Raji (cell line): Measurements from ENCODE around the gene CTDSPL.

ENCODE experiments used
- POLR2A ChIP-seq: IDR thresholded peaks from 2 replicates; pipeline ENCODE4 v1.6.1; 2011; ENCODE audit warnings: low read depth, low read length, control low read depth; ENCODE audit not compliant: insufficient read depth

Gene CTDSPL

GRCh38 chr3:38022896-38023709, 161.4 kb downstream of the CTDSPL start:
- TF ChIP-seq POLR2A, result no peak

- no peak for TF ChIP-seq POLR2A
These were observed 165.2 kb downstream of the CTDSPL start for GRCh38 chr3:38026856-38027255.

GRCh38 chr3:38027466-38028465, 166.1 kb downstream of the CTDSPL start:
- TF ChIP-seq POLR2A, result no peak

- no peak for TF ChIP-seq POLR2A
These were observed 167.1 kb downstream of the CTDSPL start for GRCh38 chr3:38028621-38029361.

DNA sequence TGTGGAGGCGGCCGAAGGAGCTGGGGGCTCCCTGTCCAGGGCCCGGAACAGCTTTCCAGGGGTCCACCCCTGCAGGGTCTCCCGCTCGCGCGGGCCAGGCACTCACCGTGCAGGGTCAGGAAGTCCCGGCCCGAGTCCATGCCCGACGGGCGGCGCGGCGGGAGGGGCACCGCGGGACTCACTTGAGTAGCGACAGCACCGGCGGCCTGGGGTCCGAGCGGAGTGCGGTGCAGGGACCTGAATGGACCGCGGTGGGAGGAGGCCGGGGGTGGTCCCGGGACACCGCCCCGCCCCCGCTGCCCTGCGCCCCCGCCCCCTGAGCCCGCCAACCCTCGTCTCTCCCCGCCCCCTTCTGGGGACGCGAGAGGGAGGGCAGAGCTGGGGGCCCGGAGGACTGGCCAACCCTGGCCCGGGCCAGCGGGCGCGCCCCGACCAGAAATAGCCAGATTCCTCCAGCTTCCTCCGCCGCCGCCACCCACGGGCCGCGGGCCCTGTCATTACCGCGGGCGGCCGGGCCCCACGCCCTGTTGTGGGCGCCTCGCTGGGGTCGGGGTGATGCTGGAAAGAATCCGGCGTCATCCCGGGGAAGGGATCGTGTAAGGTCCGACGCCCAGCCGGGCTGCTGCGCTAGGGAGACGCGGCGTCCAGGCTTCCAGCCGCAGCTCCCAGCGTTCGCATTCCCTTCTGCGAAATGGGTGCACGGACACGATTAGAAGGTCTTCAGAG, 167.9 kb downstream of the CTDSPL start, which contains the start of gene PLCD1:
PLCD1 (minus strand) TSS at position 243 of the 726 bp plus-strand sequence; CDS start at position 140, 103 bp downstream.
- no peak for TF ChIP-seq POLR2A

DNA sequence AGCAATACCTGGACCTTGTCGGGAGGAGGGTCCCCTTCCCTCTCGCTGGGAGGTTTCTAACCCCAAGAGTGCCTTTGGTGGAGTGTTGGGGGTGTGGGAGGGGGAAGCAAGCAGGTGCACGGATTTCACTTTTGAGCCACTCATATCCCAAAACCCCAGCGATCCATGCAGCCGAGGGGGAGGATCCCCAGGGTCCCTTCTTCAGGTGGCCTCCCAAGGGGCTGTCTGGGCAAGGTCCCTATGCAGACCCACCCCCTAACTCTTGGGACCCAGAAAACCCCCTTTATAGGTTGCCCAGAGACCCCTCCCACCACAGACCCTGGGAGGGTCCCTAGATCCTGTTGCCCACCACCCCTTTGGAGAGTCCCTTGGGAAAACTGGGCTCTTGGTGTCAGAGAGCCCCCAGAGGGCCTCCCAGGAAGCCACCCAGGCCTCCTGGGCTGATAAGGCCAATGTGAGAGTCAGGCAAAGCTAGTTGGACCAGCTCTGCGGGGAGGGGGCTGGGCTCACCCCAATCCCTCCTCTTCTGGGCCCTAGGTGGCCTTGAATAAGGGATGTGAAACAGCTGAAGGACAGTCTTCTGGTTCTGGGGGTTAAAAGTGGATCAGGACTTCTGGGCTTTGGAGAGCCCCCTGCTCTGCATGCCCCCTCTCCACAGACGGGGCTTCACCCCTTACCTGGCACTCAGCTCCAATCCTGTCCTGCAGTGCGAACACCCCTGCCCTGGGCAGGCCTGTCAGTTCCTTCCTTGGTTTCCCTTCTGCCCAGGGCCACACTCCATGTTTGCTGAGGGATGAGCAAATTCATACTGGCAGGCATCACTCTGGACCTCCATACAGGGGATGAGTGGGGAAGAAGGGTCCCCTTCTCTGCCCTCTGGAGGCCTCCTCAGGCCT, 168.7 kb downstream of the CTDSPL start:
- TF ChIP-seq POLR2A, result no peak

DNA sequence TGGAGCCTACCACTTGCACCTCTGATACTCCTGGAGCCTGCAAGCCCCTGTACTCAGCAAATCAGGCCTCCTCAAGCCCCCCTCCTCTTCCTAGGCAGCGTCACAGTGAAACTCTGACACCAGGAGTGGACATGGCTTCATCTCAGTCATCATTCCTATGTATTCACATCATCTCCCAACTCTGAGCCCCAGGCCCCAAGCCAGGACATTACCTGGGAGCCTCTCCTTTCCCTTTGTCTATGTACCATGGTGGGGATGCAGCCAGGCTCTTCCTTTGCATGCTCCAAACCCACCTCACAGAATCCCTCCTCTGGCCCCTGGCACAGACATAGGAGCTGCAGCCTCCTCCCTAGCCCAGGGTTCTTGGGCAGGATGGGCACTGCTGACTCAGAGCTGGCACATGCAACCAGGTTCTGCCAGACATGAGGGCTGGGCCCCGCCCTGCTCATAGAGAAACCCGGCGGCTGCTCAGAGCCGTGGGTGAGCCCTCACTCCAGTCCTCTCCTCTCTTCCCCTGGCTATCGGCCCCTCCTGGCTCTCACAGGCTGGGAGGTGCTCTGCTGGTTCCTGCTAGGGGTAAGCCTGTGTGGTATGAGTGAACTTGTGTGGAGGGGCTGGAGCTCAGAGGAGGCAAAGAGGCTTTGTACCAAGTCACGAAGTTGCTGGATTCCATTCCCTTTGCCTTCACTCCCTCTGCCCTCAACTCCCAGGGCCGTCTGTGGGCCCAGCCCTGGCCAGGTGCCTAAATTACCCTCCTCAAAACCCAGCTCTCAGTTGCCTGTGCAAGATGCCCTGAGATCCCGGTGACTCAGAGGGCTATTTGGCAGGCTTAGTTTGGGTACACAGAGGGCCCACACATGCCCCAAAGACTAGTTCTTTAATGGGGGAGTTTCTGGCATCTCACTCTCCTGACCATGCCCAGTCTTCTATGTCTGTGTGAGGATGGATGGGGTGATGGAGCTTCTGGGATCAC, 169.6 kb downstream of the CTDSPL start:
- TF ChIP-seq POLR2A, result no peak

DNA sequence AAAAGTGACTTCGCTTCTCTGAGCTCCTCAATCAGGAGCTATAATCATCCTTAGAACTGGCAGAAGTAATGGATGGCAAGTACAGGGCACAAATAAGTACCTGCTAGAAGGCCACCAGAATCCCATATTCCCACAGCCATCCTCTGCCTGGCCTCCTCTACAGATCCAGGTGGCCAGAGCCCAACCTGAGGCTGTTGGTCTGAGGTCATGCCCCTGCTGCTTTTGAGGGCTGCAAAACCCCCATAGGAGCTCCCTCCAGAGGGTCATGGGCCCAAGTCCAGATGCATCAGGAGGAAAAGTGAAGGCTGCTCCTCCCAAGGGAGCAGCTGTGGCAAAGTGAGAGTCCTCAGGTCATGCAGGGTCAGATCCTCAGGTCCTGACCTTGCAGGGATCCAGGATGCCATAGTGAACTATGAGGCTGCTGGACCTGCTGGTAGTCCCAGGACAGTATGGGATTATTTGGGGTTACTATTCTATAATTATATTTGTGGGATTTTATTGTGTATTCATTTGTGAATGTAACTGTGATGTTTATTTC, 170.7 kb downstream of the CTDSPL start:
- TF ChIP-seq POLR2A, result no peak
